ENCODE measurements around the gene ST3GAL3.

The ST3GAL3 gene

DNA sequence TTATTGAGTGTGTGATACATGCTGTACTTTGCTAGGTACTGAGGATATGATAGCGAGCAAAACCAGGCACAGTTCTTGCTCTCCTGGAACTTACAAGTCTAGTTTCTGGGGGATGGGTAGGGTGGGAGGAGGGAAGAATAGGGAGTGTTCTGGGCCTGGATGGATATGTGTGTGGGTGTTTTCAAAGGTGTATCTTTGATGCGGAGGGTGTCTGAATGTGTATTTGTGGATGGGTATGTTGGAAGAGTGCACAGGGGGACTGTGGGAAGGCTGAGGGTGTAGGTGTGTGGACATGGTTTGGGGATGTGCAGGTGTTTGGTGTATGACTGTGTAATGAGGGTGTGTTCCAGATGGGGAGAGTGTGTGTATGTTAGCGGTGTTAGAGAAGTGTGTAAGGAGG lies 258.0 kb downstream of the ST3GAL3 start:
- DNase-seq (ENCODE audit: low spot score) = no peak

DNA sequence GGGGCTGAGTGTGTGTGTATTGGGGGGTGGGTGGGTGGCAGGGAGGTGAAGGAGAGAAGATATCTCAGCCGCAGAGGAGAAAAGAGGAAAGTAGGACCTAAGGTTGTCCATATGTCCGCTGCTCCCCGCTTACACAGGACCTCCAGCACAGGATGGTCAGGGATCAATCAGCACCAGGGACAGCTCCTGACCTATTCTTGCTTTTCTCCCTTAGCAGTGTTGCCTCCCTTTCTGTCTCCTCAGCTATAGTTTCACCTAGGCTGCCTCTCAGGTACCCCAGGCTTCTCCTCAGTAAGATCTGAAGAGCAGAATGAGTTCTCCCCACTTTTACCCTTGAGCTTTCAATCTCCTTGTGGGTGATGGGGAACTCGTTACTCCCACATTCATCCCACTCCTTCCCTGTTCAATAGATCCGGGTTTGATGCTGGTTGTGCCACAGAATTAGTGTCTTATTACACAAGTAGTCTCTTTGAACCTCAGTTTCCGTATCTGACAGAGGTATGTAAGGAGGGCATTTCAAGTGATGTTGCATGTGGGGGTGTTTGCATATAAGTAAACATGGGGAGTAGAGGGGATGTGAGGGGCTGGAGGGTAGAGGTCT lies 261.1 kb downstream of the ST3GAL3 start:
- peak; percentile 48 for DNase-seq (ENCODE audit: low spot score)

- DNase-seq (ENCODE audit: low spot score) = no peak
Observed at GRCh38 chr1:43969416-43969745, 262.0 kb downstream of the ST3GAL3 start.

GRCh38 chr1:43969746-43970466 lies 262.6 kb downstream of the ST3GAL3 start, which contains the start of gene DPH2:
DPH2 (plus strand) TSS chr1:43970010; CDS start chr1:43970176, 166 bp downstream.
- DNase-seq (ENCODE audit: low spot score) = peak; percentile 98

DNA sequence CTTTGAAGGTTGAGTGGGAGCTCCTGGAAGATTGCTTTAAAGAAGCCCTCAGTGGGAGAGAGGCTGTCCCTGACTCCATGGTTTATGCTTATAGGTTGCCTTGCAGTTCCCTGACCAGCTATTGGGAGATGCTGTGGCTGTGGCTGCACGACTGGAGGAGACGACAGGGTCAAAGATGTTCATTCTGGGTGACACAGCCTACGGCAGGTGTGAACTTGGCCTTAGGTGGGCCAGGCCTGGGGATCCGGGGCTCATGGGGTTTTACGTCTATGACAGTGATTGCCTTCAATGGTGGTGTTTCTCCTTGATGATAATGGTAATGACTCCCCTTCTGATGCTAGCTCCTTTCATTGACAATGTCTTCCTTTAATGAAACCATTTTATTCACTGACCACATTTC lies 263.2 kb downstream of the ST3GAL3 start:
- DNase-seq (ENCODE audit: low spot score) = peak; percentile 18

- DNase-seq (ENCODE audit: low spot score) = no peak
Observed at GRCh38 chr1:43970911-43971310, 263.6 kb downstream of the ST3GAL3 start.

- no peak for DNase-seq (ENCODE audit: low spot score)
Observed at GRCh38 chr1:43971336-43971980, 264.1 kb downstream of the ST3GAL3 start.

GRCh38 chr1:43973981-43974442 lies 266.7 kb downstream of the ST3GAL3 start:
- no peak for DNase-seq (ENCODE audit: low spot score)

DNA sequence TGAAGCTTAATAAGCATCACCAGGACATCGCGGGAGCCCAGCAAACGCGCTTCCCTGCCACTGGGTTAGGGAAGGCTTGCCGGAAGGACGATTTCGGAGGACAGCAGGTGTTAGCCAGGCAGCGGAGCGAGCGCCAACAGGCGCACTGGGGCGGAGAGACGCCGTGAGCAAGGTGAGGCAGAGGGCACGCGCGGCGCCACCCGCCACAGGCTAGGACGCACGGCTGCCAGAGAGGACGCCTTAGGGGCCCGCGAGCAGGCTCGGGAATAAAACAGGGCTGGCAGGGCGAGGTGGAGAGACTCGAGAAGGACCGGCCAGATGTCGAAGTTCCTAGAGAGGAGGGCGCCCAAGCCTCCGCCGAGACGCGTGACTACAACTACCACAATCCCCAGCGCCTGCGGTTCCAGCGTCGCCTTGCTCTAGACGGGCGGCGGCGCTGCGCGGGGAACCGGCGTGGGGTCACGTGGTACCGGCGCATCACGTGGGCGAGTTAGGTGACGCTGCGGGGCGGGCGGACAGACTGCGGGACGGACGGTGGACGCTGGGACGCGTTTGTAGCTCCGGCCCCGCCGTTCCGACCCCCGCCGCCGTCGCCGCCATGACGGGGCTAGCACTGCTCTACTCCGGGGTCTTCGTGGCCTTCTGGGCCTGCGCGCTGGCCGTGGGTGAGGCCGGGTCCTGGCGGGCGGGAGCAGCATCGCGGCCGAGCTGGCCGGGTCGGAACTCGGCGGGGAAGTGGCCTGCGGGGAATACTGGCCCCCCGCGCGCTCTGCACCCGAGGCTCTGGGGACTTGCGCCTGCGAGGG lies 267.3 kb downstream of the ST3GAL3 start, which contains the start of gene ATP6V0B:
Gene ATP6V0B, plus strand, starts transcription at position 518 of the 806 bp plus-strand sequence. Its CDS starts 81 bp downstream, at position 599.
- peak; percentile 94 for DNase-seq (ENCODE audit: low spot score)

DNA sequence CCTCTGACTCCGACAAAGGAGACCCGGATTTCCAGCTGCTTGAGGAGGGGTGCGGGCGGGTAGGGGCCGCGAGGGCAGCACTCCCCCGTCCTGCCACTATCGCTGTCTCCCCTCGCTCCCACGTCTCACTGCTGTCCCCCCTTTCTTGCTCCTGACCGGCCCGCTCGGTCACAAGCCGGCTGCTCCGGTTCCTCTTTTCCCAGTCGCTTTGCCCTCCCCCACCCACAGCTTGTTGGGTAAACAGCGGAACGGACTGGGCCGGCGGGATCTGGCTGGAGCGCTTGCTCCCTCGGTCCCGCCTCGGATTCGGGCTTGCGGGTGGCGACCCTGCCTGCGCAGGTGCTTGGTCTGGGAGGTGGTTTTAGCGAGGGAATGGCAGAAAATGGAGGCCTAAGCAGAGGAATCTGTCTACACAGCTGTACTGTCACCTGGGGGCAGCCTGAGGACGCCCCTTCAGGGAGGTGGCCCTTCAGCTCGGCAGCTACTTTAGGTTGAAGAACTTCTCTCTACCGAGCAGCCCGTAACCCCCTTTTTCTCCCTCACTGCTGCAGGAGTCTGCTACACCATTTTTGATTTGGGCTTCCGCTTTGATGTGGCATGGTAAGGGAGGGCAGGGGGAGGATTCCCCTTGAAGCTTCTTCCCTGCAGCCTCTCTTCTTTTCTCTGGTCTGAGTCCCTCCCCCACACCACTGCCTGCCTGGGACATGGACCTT lies 268.1 kb downstream of the ST3GAL3 start:
- peak; percentile 59 for DNase-seq (ENCODE audit: low spot score)

- DNase-seq (ENCODE audit: low spot score) = peak; percentile 51
Observed at GRCh38 chr1:43976045-43976444, 268.7 kb downstream of the ST3GAL3 start.

- no peak for DNase-seq (ENCODE audit: low spot score)
Observed at GRCh38 chr1:43976890-43977289, 269.6 kb downstream of the ST3GAL3 start.

GRCh38 chr1:43977376-43978263 lies 270.3 kb downstream of the ST3GAL3 start:
- DNase-seq (ENCODE audit: low spot score) = no peak

- peak; percentile 29 for DNase-seq (ENCODE audit: low spot score)
Observed at GRCh38 chr1:43978264-43978550, 270.9 kb downstream of the ST3GAL3 start.

DNA sequence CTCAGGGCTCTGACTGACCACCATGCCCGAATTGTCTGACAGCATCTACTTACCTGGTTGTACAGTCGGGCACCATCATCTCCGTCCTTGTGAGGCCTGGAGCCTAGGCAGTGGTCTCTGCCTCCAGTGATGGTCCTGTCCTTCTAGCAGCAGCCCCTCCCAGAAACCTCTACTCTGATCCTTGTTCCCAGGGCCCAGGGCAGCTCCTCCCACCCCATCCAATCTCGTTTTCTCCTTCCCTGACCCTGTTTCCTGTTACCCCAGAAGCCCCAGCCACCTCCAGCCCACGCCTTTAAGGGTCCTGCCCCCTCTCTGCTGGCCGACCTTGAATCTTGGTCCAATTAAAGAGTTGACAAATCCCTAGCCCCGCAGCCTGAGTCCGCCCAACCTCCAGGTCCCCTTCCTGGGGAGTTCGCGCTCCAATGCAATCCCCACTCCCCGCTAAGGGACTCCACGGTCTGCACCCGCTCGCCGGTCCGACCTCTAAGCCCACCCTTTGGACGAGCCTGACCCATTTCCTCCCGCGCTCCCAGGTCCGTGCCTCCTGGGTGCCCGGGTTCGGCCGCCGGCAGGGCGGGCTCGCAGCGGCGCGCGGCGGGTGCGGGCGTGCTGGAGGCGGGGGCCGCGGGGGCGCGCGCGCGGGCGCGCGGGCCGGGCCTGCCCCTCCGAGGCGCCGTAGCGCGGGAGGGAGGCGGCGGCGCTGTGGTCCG lies 271.4 kb downstream of the ST3GAL3 start, which contains the start of gene B4GALT2:
Gene B4GALT2, plus strand, starts transcription at position 660 of the 710 bp plus-strand sequence. CDS start 1,951 bp downstream, outside the sequence.
- DNase-seq (ENCODE audit: low spot score) = peak; percentile 43

DNA sequence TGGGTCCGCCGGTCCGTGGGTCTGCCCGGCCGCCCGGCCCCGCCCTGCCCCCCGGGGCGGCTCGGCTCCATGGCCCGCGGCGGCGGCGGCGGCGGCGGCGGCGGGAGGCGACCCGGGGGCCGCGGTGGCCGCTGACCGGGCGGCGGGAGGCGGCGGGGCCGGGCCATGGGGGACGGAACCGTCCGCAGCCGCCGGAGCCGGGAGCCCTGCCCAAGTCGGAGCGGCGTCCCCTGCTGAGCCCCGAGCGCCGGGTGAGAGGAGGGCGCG lies 271.9 kb downstream of the ST3GAL3 start:
- DNase-seq (ENCODE audit: low spot score) = no peak

DNA sequence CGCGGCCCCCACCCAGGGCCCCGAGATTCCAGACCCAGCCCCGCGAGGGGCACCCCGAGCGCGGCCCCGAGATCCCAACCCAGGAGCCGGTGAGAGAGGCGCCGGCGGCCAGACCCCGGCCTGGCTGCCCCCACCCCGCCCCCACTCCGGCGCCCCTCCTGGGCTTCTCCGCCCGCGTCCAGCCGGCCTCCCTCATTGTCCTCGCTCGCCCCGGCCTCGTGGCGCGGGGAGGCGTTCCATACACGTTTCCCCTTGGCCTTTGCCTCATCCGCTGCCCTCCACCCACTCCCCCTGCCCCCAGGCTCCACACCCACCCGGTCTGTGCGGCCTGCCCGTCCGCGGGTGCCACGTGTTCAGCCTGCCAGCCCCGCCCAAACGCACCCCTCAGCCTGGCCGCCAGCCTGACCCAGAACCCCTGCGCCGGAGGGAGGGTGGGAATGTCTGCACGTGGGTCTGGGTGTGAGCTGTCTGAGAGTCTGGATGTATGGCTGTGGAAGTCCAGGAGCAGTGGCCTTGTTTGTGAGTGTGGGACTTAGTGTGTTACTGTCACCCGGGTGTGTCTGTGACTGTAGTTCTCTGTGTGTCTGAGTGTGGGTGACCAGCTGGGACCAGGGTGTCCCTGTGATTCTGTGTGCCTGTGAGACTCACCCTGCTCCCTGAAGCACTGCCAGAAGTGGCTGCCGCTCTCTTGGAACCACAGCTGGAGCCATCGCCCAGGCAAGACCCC lies 272.4 kb downstream of the ST3GAL3 start:
- DNase-seq (ENCODE audit: low spot score) = peak; percentile 47

DNA sequence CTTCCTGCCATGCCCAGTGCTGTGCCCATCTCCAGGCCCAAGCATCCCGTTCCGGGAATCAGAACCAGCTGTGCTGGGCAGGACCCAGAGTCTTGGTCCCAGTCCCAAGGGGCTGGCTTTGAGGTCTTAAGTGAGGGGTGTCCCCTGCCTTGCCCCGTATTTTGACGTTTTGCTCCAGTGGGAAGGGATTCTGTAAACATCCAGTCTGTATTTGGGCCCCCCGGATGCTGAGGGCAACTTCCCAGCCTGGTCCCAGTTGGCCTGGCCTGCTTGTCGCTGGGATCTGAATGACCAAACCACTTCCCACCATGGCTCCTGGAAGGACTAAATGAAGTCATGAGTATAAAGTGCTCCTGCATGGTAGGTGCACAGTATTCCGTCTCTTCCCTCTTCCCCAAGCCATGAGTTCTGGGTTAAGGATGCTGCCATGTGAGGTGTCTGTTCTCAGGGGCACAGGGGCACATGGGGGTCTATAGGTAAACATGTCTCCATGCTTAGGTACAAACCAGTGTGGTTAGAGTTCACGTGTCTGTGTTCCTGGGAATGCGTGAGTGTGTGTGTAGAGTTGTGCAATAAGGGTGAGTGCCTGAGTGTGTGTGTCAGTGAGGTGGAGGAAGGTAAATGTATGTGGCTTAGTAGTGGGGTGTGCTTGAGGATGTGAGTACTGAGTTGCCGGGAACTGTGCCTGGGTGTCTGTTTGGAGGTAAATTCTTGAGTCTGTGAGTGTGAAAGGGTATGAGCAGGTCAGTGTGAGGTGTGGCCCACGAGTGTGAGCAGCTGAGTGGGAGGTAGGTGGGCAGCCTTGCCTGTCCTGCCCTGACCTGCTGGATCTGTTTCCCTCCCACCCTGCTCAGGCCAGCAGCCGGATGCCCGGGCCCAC lies 273.2 kb downstream of the ST3GAL3 start:
- DNase-seq (ENCODE audit: low spot score) = peak; percentile 24

Measured in NAMALWA (cell line).